Activated naive CD8-positive, alpha-beta T cell treated with anti-CD3 and anti-CD28 coated beads for 36 hours (primary cell): ENCODE measurements around the gene ITFG1. TPM values are rescaled to one million over a fixed set of nuclear protein-coding genes. Genes with fewer than 3 reads are reported as not detected.

ENCODE experiments used
- DNase-seq: peaks from one replicate; pipeline ENCODE4 v3.0.0; 2021
- H3K27ac Mint-ChIP-seq: one replicate; pipeline ENCODE4 v1.8.0; 2022; ENCODE audit warnings: mild to moderate bottlenecking, moderate library complexity, mixed read lengths
- H3K27me3 Mint-ChIP-seq: one replicate; pipeline ENCODE4 v1.8.0; 2022; ENCODE audit warnings: mild to moderate bottlenecking, mixed read lengths
- H3K36me3 Mint-ChIP-seq: one replicate; pipeline ENCODE4 v1.8.0; 2021; ENCODE audit warnings: mild to moderate bottlenecking, mixed read lengths
- H3K4me1 Mint-ChIP-seq: one replicate; pipeline ENCODE4 v1.8.0; 2021; ENCODE audit warnings: mixed read lengths
- H3K4me3 Mint-ChIP-seq: one replicate; pipeline ENCODE4 v1.8.0; 2022; ENCODE audit warnings: mild to moderate bottlenecking, moderate library complexity, mixed read lengths
- H3K9me3 Mint-ChIP-seq: one replicate; pipeline ENCODE4 v1.8.0; 2022; ENCODE audit warnings: mixed read lengths
- total RNA-seq, 2 experiments: library from RNA; stranded (reverse); gene quantifications; one replicate each; pipeline ENCODE4 v1.2.3, GENCODE V29; 2021

The ITFG1 gene
- total RNA-seq, 2 experiments from 2014 or later = 19.5 to 20.5 TPM

DNA sequence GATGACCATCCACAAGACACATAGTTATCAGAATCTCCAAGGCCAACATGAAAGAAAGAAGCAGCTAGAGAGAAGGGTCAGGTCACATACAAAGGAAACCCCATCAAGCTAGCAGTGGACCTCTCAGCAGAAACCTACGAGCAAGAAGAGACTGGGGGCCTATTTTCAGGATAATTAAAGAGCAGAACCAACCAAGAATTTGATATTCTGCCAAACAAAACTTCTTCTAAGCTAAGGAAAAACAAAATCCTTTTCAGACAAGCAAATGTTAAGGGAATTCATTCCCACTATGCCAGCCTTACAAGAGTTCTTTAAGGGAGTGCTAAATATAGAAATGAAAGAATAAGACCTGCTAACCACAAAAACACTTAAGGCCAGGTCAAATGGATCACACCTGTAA lies 47.8 kb downstream of the ITFG1 start:
- Mint-ChIP-seq H3K9me3 (peaks cover 3% of the 10 kb centered on the region), H3K4me1 (peaks cover 6% of the 10 kb centered on the region), H3K27ac (no peak overlapping the region), H3K4me3 (no peak overlapping the region), H3K27me3 (no peaks in the 10 kb centered on the region), H3K36me3 (peaks cover 43% of the 10 kb centered on the region)
- DNase-seq = no peak

DNA sequence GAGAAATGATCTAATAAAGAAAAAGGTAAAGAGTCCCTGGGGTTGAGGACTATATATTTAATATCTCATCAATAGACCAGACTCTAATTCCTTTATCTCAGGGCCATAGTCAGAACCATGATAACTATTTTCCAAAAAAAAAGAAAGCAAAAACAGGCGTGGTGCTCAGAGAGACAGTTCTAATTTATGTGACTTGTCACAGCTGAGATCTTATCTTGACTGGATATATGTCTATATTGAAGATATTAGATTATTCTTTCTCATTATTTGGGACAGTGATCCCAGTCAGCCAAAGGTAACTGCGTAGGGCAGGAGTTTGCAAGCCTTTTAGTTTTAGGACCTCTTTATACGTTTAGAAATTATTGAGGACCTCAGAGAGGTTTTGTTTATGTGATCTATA lies 52.4 kb downstream of the ITFG1 start:
- DNase-seq = no peak
- peaks cover 14% of the 10 kb centered on the region for H3K4me1 Mint-ChIP-seq
- H3K27me3 Mint-ChIP-seq = no peaks in the 10 kb centered on the region
- H3K36me3 Mint-ChIP-seq = peaks cover 33% of the 10 kb centered on the region
- H3K9me3 Mint-ChIP-seq = no peaks in the 10 kb centered on the region
- H3K4me3 Mint-ChIP-seq = no peak overlapping the region
- no peak overlapping the region for H3K27ac Mint-ChIP-seq

DNA sequence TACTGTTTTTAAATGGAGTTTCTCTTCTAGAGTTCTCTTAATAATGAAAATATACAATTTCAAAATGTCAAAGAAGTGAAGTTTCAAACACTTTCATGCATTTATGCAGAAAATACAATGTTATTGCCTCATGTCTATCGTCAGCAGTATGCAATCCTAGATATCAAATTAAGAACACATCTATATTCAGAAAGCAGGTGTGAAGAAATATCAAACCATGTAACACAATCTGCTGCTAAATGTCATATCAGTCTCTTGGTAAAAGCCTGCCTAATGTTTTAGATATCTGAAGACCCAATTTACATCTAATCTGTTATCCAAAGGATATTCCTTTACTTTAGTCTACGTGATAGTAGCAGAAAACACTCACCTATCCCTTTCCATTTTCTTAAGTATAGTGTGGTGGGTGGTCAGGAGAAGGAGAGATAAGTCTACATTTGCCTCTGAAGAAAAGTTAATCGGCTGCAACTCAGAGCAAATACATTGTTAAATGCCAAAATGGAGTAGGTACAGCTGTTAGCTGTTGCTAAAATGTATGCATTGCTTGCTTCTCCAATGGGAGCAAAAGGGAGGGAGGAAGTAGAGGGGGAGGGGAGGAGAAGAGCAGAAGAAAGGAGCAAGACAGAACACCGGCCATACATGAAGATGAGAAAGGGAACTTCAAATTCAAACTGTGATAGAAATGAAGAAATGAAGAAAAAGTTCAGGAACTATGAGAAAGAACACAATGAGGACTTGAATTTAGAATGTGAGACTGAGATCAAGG lies 64.9 kb downstream of the ITFG1 start:
- Mint-ChIP-seq H3K4me3 (no peak overlapping the region), H3K27ac (no peak overlapping the region), H3K9me3 (no peaks in the 10 kb centered on the region), H3K27me3 (no peaks in the 10 kb centered on the region), H3K36me3 (peaks cover 8% of the 10 kb centered on the region), H3K4me1 (peaks cover 22% of the 10 kb centered on the region)
- no peak for DNase-seq

DNA sequence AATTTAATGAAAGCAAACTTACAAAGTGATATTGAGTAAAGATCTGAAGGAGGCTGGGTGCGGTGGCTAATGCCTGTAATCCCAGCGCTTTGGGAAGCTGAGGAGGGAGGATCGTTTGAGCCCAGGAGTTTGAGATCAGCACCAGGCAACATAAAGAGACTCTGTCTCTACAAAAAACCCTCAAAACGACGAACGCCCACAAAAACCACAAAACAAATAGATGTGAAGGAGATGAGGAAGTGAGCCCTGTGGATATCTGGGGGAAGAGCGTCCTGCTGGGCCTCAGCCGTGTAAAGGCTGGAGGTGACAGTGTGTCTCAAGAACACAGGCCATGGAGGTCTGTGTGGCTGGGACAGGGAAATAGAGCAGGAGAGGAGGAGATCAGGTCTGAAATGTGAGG lies 68.8 kb downstream of the ITFG1 start:
- peaks cover 11% of the 10 kb centered on the region for H3K36me3 Mint-ChIP-seq
- no peaks in the 10 kb centered on the region for H3K9me3 Mint-ChIP-seq
- peak; percentile 2 for DNase-seq
- H3K4me3 Mint-ChIP-seq = no peak overlapping the region
- H3K27me3 Mint-ChIP-seq = no peaks in the 10 kb centered on the region
- H3K4me1 Mint-ChIP-seq = peaks cover 22% of the 10 kb centered on the region
- no peak overlapping the region for H3K27ac Mint-ChIP-seq

DNA sequence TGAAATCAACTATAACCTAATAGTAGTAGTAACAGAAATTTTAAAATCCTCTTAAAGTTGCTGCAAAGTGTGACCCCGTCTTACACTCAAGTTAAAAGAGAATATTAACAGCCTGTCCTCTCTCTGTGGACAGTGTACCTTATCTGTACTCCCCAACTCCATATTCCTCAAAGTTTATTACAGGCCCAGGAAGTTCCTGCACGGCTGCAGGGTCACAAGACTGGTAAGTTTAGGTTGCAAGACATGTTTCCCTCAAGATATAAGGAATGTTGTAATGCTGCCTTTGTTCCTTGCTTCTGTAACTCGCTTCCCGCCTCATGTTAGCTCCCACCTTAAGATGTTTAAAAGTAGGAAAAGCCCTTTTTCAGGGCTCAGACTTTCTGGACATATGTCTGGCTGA lies 72.2 kb downstream of the ITFG1 start:
- Mint-ChIP-seq H3K27ac (no peak overlapping the region), H3K36me3 (peaks cover 12% of the 10 kb centered on the region), H3K27me3 (no peaks in the 10 kb centered on the region), H3K4me1 (peaks cover 12% of the 10 kb centered on the region), H3K9me3 (no peaks in the 10 kb centered on the region), H3K4me3 (no peak overlapping the region)
- DNase-seq = no peak

DNA sequence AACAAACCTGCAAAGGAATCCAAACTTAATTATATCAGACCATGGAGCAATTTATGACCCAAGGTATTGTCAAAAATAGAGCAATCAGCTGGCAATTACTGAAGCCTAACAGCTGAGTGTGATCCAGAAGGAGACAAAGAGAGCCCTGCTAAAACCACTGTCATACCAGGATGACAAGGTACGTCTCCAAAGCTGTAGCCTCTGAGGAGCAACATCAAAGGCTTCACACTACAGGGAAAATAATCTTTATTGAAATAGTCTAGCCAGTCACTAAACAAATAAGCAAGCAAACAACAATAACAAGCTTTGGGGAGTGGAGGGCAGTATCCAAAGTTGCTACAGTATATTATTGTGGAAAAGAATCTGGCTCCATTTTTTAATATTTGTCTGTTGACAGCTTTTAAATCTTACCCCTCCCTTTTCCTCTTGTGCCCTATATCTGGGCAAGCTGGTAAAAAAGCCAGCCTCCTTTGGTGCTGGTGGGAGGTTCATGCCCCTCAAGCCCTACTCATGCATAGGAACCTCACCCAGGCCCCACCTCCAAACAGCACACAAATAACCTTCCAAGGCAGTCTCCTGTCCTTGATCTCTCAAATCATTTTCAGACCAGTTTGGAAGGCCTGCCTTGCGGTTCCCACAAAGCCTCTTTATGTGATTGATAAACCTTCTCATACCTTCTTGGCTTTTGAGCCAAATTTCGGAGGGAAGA lies 73.7 kb downstream of the ITFG1 start:
- H3K4me3 Mint-ChIP-seq = no peak overlapping the region
- H3K4me1 Mint-ChIP-seq = peaks cover 4% of the 10 kb centered on the region
- H3K27me3 Mint-ChIP-seq = no peaks in the 10 kb centered on the region
- H3K9me3 Mint-ChIP-seq = no peaks in the 10 kb centered on the region
- H3K36me3 Mint-ChIP-seq = peaks cover 11% of the 10 kb centered on the region
- H3K27ac Mint-ChIP-seq = no peak overlapping the region
- no peak for DNase-seq

DNA sequence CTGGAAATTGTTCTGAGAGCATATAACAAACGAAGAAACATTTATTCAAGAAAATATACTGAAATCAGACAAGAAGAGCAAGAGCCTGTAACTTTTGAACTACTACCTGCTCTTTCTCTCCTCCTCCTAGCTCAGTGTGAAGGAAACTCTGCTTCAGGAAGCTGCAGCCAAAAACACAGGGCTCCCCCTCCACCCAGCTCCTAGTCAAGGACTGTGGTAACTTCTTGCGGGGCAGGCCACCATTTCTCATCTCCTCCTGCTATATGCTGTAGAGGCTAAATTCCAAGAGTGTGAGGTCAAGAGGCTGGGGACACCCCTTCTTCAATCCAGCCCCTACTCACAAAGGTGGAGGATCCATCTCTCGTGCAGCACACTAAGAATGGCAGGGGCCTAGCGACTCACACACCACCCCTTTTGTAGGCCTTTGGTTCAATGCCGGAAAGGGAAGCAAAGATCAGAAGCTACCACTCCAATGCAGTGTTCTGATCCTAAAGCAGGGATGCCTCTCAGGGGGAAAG lies 74.6 kb downstream of the ITFG1 start:
- H3K4me1 Mint-ChIP-seq = no peaks in the 10 kb centered on the region
- no peak overlapping the region for H3K4me3 Mint-ChIP-seq
- H3K27me3 Mint-ChIP-seq = no peaks in the 10 kb centered on the region
- H3K9me3 Mint-ChIP-seq = no peaks in the 10 kb centered on the region
- peaks cover 11% of the 10 kb centered on the region for H3K36me3 Mint-ChIP-seq
- no peak overlapping the region for H3K27ac Mint-ChIP-seq
- DNase-seq = no peak

DNA sequence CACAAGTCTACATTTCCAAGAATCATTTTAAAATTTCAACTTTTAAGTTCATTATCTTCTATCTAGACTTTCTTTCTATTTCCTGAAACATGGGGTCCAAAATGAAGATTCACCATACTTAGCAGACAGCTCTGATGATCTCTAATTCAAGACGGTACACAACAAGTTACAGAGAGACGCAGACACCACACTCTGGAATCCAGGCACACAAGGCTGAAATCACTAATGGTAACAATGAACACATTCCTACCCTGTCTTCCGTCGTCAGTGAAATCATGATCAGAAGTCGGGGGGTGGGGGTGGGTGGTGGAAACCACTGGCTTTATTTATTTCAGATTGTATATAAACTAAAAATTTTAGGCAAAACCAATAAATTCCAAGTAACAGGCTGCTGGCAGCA lies 78.5 kb downstream of the ITFG1 start:
- peaks cover 16% of the 10 kb centered on the region for H3K36me3 Mint-ChIP-seq
- no peak overlapping the region for H3K27ac Mint-ChIP-seq
- H3K4me3 Mint-ChIP-seq = no peak overlapping the region
- no peaks in the 10 kb centered on the region for H3K9me3 Mint-ChIP-seq
- no peaks in the 10 kb centered on the region for H3K4me1 Mint-ChIP-seq
- no peaks in the 10 kb centered on the region for H3K27me3 Mint-ChIP-seq
- no peak for DNase-seq

DNA sequence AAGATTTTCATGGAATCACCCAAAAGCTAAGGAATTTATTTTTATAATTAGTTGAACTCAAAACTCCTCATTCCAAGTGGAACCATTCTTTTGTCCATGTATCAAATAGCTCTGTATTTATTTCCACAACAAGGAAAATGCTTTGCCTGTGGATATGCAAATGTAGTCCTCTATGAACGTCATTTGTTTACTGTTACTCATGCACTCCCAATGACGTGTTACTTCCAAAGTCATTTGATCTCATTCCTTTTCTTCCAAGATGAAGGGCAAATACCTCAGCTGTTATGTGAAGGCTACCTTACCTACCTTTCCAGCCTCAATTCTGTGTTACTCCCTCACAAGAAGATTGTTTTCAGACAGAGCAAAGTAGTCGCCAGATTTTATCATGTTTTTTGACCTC lies 83.7 kb downstream of the ITFG1 start:
- Mint-ChIP-seq H3K27ac (no peak overlapping the region), H3K4me1 (no peaks in the 10 kb centered on the region), H3K36me3 (peaks cover 34% of the 10 kb centered on the region), H3K9me3 (peaks cover 3% of the 10 kb centered on the region), H3K4me3 (no peak overlapping the region), H3K27me3 (no peaks in the 10 kb centered on the region)
- DNase-seq = no peak

DNA sequence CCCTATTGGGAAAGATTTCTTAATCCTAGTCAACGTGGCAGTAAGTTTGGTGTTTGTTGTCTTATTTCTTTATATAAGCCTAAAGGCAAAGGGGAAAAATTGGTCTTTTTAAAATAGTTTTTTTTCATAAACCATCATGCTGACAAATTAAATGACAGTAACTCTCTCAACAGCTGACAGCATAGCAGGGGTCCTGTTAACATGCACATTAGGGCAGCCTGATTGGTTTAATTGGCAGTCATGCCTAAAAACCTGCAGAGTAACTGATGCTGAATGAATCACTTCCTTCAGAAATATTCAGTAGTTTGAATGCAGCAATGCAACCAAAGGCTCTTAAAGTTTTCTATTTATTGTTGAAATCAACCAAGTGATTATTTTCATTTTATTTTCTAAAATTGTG lies 85.4 kb downstream of the ITFG1 start:
- Mint-ChIP-seq H3K36me3 (peaks cover 46% of the 10 kb centered on the region), H3K27me3 (no peaks in the 10 kb centered on the region), H3K9me3 (peaks cover 8% of the 10 kb centered on the region), H3K4me1 (no peaks in the 10 kb centered on the region), H3K4me3 (no peak overlapping the region), H3K27ac (no peak overlapping the region)
- DNase-seq = no peak

DNA sequence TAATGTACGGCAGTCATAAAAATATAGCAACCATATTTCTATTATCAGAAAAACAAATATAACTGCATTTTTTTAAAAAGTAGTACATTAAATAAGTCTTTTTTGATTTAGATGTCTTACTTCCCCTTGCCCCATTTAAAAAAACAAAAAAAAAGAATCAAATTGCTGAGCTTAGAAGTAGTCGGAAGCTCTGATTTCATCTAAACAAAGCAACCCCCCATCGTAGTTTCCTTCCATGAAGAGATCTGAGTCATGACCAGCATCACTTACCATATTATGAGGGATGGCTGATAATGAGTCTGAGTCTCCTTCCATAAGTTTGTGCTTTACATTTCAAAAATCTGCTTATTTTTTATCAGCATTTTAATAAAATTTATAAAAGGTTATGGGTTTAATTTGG lies 86.2 kb downstream of the ITFG1 start:
- no peak overlapping the region for H3K27ac Mint-ChIP-seq
- H3K4me3 Mint-ChIP-seq = no peak overlapping the region
- H3K4me1 Mint-ChIP-seq = no peaks in the 10 kb centered on the region

DNA sequence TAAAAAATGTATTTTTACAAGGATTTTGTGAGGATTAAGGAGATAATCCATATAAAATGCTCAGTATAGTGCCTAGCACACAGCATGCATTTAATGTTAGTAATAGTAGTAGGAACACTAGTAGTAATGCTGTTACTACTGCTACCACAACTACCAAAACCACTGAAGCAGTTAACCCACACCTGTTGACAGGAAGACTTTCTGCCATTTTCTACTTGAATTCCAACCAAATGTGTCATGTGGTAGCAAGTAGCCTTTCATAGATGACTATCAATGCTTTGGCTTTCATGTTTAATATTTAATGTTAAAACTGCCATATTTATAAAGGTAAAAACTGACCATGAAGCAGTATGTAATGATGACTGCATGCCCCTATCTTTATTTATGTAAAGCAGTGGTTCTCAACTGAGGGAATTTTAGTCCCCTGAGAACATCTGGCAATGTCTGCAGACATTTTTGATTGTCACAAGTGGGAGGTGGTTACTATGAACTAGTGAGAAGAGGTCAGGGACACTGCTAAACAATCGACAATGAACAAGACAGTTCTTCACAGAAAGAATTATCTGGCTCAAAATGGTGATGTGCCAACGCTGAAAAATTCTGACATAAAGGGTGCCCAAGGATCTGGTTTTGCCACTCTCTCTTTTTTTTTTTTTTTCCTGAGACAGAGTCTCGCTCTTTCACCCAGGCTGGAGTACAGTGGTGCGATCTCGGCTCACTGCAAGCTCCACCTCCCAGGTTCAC lies 89.4 kb downstream of the ITFG1 start:
- Mint-ChIP-seq H3K4me1 (no peaks in the 10 kb centered on the region), H3K27ac (no peak overlapping the region), H3K4me3 (no peak overlapping the region), H3K27me3 (no peaks in the 10 kb centered on the region), H3K9me3 (peaks cover 11% of the 10 kb centered on the region), H3K36me3 (peaks cover 41% of the 10 kb centered on the region)
- DNase-seq = no peak

More for the DNA sequence above, 86.2 kb downstream of the ITFG1 start:
- DNase-seq = no peak
- H3K27me3 Mint-ChIP-seq = no peaks in the 10 kb centered on the region
- peaks cover 11% of the 10 kb centered on the region for H3K9me3 Mint-ChIP-seq
- peaks cover 53% of the 10 kb centered on the region for H3K36me3 Mint-ChIP-seq

DNA sequence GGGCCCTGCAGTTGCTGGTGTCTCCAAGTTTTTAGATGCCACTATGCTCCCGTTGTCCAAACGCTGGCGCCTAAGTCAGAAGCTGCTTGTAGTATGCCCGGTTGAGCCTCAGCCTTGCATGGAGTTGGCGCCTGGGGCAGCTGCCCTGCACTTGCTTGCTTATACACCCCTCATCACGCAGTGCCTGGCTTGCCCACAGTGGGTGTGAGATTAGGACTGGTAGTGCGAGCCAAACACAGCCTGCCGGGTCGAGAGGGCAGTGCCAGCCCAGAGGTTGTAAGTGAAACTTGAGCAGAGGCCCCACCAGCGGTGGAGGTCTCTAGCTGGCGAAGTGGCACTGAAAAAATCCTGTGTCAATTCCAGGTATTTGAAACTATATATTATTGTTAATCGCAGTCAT lies 90.3 kb downstream of the ITFG1 start:
- peaks cover 46% of the 10 kb centered on the region for H3K36me3 Mint-ChIP-seq
- DNase-seq = no peak
- H3K4me1 Mint-ChIP-seq = no peaks in the 10 kb centered on the region
- no peak overlapping the region for H3K4me3 Mint-ChIP-seq
- no peak overlapping the region for H3K27ac Mint-ChIP-seq
- H3K27me3 Mint-ChIP-seq = no peaks in the 10 kb centered on the region
- H3K9me3 Mint-ChIP-seq = peaks cover 11% of the 10 kb centered on the region

DNA sequence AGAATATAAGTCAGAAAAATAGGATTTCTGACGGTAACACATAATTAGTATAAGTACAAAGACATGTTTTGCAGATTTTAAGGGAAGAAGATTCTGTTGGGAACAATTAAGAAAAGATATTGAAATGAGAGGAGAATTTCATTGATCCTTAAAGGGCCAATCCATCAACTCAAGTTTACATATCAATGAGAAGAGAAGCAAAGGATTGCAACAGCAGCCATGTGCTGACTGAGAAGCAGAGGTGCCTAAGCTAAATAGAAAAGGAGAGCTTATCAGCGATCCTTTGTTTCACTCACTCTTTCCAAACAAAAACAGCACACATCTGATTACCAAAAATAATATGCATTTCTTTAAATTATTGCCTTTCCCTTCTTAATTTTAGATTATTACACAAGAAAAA lies 94.6 kb downstream of the ITFG1 start:
- no peak for DNase-seq
- Mint-ChIP-seq H3K36me3 (peaks cover 33% of the 10 kb centered on the region), H3K27me3 (no peaks in the 10 kb centered on the region), H3K4me1 (no peaks in the 10 kb centered on the region), H3K9me3 (peaks cover 7% of the 10 kb centered on the region), H3K27ac (no peak overlapping the region), H3K4me3 (no peak overlapping the region)

DNA sequence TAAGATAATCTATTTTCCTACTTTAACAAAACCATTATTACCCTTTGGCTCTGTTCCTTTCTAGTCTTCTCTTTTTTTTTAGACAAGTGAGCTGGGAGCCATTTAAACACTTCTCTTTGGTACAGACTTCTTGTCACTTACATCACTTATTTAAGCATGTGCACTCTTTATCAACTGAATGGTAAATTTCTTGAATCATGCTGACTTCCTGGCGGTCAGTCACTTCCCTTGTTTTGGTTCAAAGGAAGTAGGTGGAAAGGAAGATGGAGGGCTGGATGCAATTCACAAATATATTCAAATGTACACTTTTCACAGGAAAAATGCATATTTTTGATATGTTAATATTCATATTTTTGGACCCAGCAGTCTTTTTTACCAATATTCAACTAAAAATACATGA lies 97.1 kb downstream of the ITFG1 start:
- H3K4me3 Mint-ChIP-seq = no peak overlapping the region
- no peaks in the 10 kb centered on the region for H3K9me3 Mint-ChIP-seq
- DNase-seq = no peak
- H3K36me3 Mint-ChIP-seq = peaks cover 25% of the 10 kb centered on the region
- H3K27me3 Mint-ChIP-seq = no peaks in the 10 kb centered on the region
- no peak overlapping the region for H3K27ac Mint-ChIP-seq
- no peaks in the 10 kb centered on the region for H3K4me1 Mint-ChIP-seq
